Loucy (cell line): ENCODE data around the gene RAC3.

ENCODE experiments used
- H2AFZ ChIP-seq: fragments of 200-600 bp; sonication (generic); 2 replicates; pipeline ENCODE4 v1.6.0; 2016; ENCODE audit warnings: antibody characterized with exemption, mild to moderate bottlenecking, low read length, moderate library complexity
- H3F3A ChIP-seq: fragments of 200-600 bp; 2 replicates; pipeline ENCODE4 v1.6.0; 2016; ENCODE audit warnings: antibody characterized with exemption, low read depth, mild to moderate bottlenecking
- H3K27me3 ChIP-seq: fragments of 200-600 bp; sonication (generic); 2 replicates; pipeline ENCODE4 v1.6.1; 2014; ENCODE audit warnings: low read length, mild to moderate bottlenecking; ENCODE audit not compliant: insufficient read depth, poor library complexity, severe bottlenecking
- H3K36me3 ChIP-seq: fragments of 200-600 bp; sonication (generic); 2 replicates; pipeline ENCODE4 v1.6.1; 2016; ENCODE audit warnings: low read length; ENCODE audit not compliant: insufficient read depth
- H3K4me1 ChIP-seq: fragments of 200-600 bp; sonication (generic); 2 replicates; pipeline ENCODE4 v1.5.1; 2014; ENCODE audit warnings: low read length, mild to moderate bottlenecking; ENCODE audit not compliant: insufficient read depth, poor library complexity, severe bottlenecking
- H3K4me2 ChIP-seq: fragments of 200-600 bp; sonication (generic); 2 replicates; pipeline ENCODE4 v1.6.0; 2014; ENCODE audit warnings: antibody characterized with exemption, low read length, low read depth, mild to moderate bottlenecking; ENCODE audit not compliant: poor library complexity, severe bottlenecking
- H3K4me3 ChIP-seq: fragments of 200-600 bp; sonication (generic); 2 replicates; pipeline ENCODE4 v1.5.1; 2014; ENCODE audit warnings: low read length, mild to moderate bottlenecking, mixed read lengths; ENCODE audit not compliant: poor library complexity, severe bottlenecking
- H3K79me2 ChIP-seq: fragments of 200-600 bp; sonication (generic); 2 replicates; pipeline ENCODE4 v1.6.1; 2014; ENCODE audit warnings: low read length; ENCODE audit not compliant: insufficient read depth
- H3K9ac ChIP-seq: fragments of 200-600 bp; sonication (generic); 2 replicates; pipeline ENCODE4 v1.6.0; 2014; ENCODE audit warnings: mild to moderate bottlenecking, low read depth, low read length, moderate library complexity; ENCODE audit not compliant: poor library complexity, severe bottlenecking
- H3K9me2 ChIP-seq: fragments of 200-600 bp; sonication (generic); replicated peaks from 2 replicates; pipeline ENCODE4 v1.6.1; 2016; ENCODE audit warnings: low read depth, low read length, mixed read lengths
- H3K9me3 ChIP-seq: fragments of 200-600 bp; sonication (generic); 2 replicates; pipeline ENCODE4 v1.6.1; 2014; ENCODE audit warnings: mild to moderate bottlenecking, antibody characterized with exemption, low read length, low read depth; ENCODE audit not compliant: insufficient read depth
- H4K20me1 ChIP-seq: fragments of 200-600 bp; sonication (generic); 2 replicates; pipeline ENCODE4 v1.6.0; 2014; ENCODE audit warnings: antibody characterized with exemption, low read length, mild to moderate bottlenecking; ENCODE audit not compliant: insufficient read depth, poor library complexity, severe bottlenecking
- EZH2phosphoT487 ChIP-seq: fragments of 200-600 bp; IDR thresholded peaks from 2 replicates; pipeline ENCODE4 v1.6.1; 2018; ENCODE audit warnings: antibody characterized with exemption, mild to moderate bottlenecking, moderate library complexity, borderline replicate concordance
- TF ChIP-seq, protein P1 (sequence below): fragments of 200-600 bp; sonication (generic); conservative IDR thresholded peaks from 2 replicates; pipeline ENCODE4 v1.5.1; 2014; ENCODE audit warnings: mild to moderate bottlenecking, antibody characterized with exemption, low read length

Gene RAC3

DNA sequence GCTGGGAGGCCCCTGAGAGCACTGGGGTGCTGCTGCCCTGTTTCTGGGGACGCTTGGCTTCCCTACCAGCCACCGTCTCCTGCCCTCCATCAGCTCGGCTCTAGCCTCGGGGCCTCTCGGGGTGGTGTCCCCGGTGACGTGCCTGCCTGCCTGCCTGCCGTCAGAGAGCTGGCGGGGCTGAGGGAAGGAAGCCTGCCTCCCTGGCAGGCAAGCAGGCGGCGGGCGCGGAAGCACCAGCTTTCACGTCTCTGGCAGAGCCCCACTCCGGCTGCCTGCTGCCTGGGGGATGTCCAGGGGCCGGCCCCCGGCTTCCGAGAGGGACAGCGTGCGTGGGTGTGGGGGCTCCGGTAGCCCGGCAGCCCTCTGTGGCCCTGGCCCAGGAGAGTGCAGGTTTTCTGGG, 18.1 kb upstream of the RAC3 start:
- TF ChIP-seq EZH2phosphoT487 = no peak
- TF ChIP-seq, protein P1, sequence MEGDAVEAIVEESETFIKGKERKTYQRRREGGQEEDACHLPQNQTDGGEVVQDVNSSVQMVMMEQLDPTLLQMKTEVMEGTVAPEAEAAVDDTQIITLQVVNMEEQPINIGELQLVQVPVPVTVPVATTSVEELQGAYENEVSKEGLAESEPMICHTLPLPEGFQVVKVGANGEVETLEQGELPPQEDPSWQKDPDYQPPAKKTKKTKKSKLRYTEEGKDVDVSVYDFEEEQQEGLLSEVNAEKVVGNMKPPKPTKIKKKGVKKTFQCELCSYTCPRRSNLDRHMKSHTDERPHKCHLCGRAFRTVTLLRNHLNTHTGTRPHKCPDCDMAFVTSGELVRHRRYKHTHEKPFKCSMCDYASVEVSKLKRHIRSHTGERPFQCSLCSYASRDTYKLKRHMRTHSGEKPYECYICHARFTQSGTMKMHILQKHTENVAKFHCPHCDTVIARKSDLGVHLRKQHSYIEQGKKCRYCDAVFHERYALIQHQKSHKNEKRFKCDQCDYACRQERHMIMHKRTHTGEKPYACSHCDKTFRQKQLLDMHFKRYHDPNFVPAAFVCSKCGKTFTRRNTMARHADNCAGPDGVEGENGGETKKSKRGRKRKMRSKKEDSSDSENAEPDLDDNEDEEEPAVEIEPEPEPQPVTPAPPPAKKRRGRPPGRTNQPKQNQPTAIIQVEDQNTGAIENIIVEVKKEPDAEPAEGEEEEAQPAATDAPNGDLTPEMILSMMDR = no peak
- no peaks in the 10 kb centered on the region for H3K79me2 ChIP-seq
- no peaks in the 10 kb centered on the region for H3K9me3 ChIP-seq
- no peak overlapping the region for H3K9ac ChIP-seq
- no peak overlapping the region for H3K4me3 ChIP-seq
- no peaks in the 10 kb centered on the region for H3K27me3 ChIP-seq
- H3K9me2 ChIP-seq = no peaks in the 10 kb centered on the region
- no peaks in the 10 kb centered on the region for H3F3A ChIP-seq
- no peaks in the 10 kb centered on the region for H3K36me3 ChIP-seq
- H4K20me1 ChIP-seq = no peaks in the 10 kb centered on the region
- no peaks in the 10 kb centered on the region for H3K4me1 ChIP-seq
- no peak overlapping the region for H2AFZ ChIP-seq
- no peak overlapping the region for H3K4me2 ChIP-seq

DNA sequence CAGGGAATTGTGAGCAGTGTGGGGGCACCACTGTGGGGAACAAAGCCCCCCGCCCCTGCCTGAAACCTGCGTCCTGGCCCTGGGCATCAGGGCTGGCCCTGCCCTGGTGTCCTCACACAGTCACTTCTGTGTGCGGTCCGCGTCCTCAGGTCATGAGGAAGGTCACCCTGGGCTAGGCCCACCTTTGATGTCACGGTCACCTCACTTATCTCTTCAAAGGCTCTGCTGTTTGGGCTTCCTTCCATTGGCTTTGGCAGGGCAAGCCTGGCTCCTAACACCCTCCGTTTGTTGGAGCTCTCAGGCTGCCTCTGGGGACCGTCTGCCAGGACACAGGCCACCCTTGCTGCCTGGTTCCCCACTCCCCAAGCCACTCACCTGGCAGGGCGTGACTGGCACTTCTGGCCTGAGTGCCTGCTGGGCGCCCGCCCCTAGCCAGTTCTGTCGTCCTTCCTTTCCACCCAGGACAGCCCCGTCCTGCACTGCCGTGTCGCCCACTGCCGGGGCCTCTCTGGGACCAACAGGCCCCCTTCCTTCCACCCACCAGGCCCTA, 17.6 kb upstream of the RAC3 start:
- H3K4me2 ChIP-seq = no peak overlapping the region
- H3K27me3 ChIP-seq = no peaks in the 10 kb centered on the region
- no peaks in the 10 kb centered on the region for H3K79me2 ChIP-seq
- no peaks in the 10 kb centered on the region for H3K9me2 ChIP-seq
- no peak overlapping the region for H3K9ac ChIP-seq
- H3F3A ChIP-seq = no peaks in the 10 kb centered on the region
- H3K4me1 ChIP-seq = no peaks in the 10 kb centered on the region
- H3K4me3 ChIP-seq = no peak overlapping the region
- H4K20me1 ChIP-seq = no peaks in the 10 kb centered on the region
- H3K36me3 ChIP-seq = no peaks in the 10 kb centered on the region
- no peak for TF ChIP-seq EZH2phosphoT487
- TF ChIP-seq, protein P1 = no peak
- no peak overlapping the region for H2AFZ ChIP-seq
- H3K9me3 ChIP-seq = no peaks in the 10 kb centered on the region

DNA sequence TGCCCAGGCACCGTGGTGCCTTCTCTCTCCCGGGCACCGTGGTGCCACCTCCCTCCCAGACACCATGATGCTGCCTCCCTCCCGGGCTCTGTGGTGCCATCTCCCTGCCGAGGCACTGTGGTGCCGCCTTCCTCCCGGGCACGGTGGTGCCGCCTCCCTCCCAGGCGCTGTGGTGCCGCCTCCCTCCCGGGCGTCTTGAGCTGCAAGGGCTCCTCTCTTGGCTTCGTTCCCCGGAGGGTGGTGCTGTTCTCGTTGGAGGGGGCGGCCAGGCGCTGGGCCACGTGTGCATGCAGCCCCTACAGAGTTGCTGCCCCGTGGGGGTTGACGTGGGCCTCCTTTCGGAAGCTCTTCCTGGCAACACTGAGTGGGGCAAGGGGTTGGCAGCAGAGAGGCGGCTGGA, 17.0 kb upstream of the RAC3 start:
- no peaks in the 10 kb centered on the region for H3K36me3 ChIP-seq
- no peaks in the 10 kb centered on the region for H4K20me1 ChIP-seq
- TF ChIP-seq EZH2phosphoT487 = no peak
- TF ChIP-seq, protein P1 = no peak
- no peak overlapping the region for H3K4me2 ChIP-seq
- no peaks in the 10 kb centered on the region for H3K9me3 ChIP-seq
- no peak overlapping the region for H3K9ac ChIP-seq
- no peaks in the 10 kb centered on the region for H3K4me1 ChIP-seq
- H3F3A ChIP-seq = no peaks in the 10 kb centered on the region
- no peaks in the 10 kb centered on the region for H3K9me2 ChIP-seq
- H3K27me3 ChIP-seq = no peaks in the 10 kb centered on the region
- no peak overlapping the region for H3K4me3 ChIP-seq
- no peaks in the 10 kb centered on the region for H3K79me2 ChIP-seq
- no peak overlapping the region for H2AFZ ChIP-seq
